Endometrium (tissue), 2 donors: Measurements from ENCODE around the gene TSPAN18.
"Not testable (repeated sequence)": the region's sequence is repeated elsewhere in the genome, so short reads cannot be mapped to it uniquely, and the experiment has no call there.

Experiments used
- FAIRE-seq: peaks from 2 replicates; lab custom pipeline; 2012; peaks lifted over from hg19 to GRCh38; lab: Jason Lieb, UNC
- donor health status: control.
- donor health status: control.

The TSPAN18 gene

DNA sequence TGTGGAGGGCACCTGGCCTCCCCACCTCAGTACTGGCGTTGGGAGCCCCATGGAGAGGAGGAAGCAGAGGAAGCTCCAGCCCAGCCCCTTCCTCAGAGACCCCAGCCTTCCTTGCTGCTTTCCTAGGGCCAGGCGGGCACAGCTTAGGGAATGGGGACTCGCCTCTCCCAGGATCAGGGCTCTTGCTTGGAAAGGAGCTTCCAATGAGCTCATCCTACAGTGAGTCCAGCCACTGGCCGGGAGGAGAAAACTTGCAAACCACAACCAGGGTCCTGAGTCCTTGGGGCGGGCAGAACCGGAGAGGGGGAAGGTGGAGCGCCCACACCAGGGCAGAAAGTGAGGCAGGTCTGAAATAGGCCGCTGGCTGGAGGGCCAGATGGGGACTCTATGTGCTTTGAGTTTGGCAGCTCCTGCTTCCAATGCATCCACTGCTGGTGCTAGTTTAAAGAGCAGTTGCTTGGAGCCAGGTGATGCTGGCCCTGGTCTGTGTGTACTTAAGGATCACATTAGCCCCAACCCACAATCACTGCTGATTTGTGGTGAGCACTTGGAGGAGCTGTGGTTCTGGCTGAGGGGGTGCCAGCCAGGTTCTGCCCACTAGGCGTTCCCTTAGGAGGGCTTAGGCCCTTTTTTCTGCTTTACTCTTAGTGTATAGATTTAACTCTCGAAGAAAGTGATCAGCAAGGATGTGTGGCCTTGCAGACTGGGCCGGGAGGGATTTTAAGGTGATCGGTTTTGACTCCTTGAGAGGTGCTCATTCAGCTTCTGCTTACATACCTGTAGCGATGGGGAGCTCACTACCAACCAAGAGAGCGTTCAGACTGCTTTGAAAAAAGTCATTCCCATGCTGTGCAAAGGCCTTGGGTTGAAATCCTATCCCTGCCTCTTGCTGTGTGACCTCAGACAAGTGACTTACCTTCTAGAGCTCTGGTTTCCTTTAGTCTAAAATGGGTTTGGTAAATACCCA, 142.0 kb downstream of the TSPAN18 start:
- no peak for FAIRE-seq

DNA sequence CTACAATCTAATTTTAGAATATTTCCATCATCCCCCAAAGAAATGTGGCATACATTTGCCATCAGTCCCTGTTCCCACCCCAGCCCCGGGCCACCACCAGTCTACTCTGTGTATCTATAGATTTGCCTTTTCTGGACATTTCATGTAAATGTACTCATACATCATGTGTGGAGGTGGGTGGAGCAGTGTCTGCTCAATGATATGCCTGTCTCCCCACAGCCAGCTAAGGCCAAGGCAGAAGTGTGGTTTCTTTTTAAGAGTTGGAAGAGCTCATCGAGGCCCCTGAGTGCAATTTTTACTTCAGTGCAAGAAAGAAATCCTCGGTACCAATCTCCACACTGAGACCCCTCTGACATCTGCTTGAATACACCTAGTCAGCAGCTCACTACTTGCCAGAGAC, 143.4 kb downstream of the TSPAN18 start:
- no peak for FAIRE-seq

DNA sequence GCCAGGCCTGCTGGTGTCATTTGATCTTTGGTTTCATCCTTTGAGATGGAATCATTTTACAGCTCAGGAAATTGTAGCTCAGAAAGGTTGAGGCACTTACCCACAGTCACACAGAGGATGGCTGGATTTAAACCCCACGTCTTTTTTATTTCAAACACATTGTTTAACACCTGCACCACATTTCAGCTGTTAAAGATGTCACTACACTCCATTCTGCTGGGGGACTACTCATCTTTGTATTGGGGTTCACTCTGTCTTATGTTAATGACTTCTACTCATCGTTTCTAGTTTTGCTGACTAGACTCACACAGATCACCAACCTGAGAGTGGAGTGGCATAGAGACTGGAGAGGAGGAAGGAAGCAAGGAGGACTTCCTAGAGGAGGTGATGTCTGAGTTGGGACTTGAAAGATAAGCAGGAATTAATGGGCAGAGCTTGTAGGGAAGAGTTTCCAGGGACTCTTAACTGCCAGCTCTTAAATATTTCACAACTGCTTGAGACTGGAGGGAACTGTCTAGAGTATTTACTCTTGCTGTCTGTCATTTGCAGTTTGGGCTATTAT, 143.9 kb downstream of the TSPAN18 start:
- FAIRE-seq = no peak

DNA sequence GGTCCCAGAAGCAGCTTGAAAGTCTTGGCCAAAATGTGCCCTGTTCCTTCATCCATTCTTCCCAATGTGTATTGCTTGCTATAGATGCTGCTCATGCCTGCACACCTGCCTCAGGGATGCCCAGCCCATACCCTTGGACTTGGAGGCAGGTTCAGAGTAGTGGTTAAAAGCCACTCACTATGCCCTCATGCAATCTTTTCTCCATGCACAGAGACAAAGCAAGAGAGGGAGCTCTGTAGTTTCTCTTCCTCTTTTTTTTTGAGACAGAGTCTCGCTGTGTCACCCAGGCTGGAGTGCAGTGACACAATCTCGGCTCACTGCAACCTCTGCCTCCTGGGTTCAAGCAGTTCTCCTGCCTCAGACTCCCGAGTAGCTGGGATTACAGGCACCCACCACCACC, 144.9 kb downstream of the TSPAN18 start:
- not testable (repeated sequence) for FAIRE-seq

DNA sequence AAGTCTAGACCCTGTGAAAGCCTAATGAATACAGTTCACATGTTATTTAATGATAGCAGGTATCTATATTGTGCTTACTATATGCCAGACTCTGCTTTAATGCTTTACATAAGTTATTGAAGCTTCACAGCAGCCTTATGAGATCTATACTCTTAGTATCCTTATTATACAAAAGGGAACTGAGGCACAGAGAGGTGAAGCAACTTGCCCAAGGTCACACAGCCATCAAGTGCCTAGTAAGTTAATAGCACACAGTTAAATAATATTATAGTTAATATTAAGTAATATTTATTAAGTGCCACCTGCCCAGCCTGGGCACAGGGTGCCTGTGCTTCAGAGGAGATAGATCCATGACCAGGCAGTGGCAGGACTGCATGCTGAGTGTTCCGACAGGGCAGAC, 145.8 kb downstream of the TSPAN18 start:
- no peak for FAIRE-seq

DNA sequence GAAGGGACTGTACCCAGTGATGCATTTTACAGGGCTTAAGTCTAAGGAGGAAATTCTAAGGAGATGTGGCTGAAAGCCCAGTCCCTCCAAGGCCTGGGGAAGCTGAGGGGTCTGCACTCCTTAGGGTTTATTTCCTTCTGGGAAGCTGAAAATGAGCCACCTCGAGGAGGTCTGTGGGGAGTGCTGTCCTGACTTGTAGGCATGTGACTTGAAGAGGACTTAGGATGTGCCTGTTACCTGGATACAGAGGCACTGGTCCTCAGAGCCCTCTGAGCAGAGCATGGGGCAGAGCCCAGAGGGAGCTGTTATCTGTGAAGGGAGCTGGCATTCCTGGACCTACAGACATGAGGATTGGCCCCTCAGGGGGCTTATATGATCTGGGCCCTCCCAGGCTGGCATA, 146.8 kb downstream of the TSPAN18 start:
- FAIRE-seq = no peak

DNA sequence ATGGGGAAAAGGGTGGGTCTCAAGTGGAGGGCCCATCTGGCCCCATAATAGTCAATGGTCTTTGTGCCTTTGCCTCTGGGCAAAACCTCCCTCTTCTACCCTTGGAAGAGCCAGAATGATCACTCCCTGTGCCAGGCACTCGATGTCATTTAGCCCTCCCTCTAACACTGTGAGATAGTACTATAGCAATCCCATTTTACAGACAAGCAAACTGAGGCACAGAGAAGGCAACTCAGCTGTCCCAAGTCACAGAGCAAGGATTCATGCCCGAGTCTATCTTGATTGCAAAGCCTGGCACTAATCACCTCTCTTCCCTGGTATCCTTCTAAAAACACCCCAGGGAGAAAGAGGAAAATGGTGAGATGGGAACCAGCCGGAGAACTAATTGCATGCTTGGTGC, 147.5 kb downstream of the TSPAN18 start:
- no peak for FAIRE-seq

DNA sequence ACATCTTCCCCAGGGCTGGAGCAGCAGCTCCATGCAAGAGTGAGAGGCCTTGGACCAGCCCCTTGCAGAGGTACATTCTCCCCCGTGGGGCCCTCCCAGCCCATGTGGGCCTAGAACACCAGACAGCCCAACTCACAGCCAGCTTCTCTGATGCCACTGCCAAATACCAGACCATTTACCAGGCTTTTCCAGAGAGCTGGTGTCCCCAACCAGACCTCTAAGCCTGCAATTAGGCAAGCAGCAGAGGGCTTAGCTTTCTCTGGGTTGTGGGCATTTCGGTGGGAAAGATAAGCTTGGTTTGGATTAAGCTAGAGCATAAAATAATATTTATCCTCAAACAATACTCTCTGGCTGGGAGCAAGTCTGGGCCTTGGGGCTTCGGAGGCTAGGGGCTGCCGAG, 148.3 kb downstream of the TSPAN18 start:
- FAIRE-seq = no peak

DNA sequence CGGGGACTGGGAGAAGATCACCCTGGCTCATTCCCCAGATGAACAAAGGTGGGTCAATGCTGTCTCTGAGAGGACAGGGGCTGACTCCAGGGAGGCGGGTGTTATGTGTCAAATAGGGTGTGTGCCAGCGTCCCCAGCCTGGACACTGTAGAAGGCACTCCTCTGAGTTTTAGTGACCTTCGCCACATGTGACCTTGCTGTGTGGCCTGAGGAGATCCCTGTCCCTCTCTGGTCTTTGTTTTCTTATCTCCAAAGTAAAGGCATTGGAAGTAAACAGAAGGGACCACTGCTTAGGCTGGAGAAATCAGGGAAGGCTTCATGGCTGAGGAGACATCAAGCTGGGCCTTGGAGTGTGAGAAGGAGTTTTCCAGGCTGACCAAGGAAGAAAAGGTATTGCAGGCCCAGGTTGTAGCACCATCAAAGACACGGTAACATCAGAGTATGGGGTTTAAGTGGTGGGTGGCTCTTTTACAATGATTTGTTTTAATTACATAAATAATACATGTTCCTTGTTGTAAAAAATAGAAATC, 149.5 kb downstream of the TSPAN18 start:
- FAIRE-seq = no peak

DNA sequence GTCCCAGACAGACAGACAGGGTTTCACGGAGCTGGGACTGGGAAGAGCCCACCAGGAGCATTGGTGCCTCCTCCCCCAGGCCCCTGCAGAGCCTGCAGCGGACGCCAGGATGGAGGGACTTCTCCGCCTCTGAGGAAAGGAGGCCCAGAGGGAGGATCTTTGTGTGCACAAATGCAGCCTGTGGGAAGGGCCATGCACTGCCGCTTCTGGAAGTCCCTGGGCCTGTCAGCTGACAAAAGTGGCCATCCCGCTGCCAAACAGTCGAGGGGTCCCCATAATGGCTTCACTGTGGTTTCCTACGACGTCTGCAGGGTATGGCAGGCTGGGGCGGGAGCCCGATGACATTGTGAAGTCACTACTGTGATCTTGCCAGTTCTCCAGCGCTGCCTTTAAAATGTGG, 150.1 kb downstream of the TSPAN18 start:
- no peak for FAIRE-seq

DNA sequence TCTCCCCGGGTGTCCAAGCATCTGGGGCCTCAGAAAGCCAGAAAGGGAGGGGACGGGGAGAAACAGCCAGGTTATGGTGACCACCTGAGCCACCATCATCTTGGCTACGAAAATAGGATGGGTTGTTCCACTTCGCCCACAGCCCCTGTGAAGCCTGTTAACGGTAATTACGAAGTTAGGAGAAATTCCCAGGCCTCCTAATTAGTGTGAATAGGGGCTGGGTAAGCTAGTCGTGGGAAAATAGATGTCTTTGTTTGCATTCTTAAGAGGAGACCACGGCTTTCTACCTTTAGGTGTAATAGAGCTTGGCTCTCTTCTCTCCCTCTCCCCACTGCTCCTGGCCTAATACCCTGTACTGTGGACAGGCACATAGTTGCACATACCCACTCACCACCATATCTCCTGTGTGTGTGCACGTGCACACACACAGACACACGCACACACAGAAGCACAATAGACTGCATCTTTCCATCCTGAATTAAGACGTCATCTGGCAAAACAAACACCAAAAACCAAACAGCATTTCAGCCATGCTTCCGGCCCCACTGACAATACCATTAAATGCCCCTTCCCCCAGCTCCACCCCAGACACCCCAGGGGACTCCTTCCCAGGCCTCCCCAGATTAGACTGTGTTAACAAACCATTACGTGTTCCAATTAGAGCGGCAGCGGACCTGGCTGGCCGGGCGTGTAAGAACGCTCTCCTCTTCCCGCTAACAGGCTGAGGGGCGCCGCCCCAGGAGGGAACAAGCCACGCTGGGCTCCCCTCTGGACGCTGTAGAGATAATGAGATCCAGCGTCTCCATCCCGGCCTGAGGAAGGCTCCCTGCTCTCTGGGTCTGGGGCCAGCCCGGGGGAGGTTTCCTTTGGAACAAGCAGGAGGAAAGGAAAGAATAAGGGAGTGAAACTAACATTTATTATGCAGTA, 151.1 kb downstream of the TSPAN18 start:
- no peak for FAIRE-seq

DNA sequence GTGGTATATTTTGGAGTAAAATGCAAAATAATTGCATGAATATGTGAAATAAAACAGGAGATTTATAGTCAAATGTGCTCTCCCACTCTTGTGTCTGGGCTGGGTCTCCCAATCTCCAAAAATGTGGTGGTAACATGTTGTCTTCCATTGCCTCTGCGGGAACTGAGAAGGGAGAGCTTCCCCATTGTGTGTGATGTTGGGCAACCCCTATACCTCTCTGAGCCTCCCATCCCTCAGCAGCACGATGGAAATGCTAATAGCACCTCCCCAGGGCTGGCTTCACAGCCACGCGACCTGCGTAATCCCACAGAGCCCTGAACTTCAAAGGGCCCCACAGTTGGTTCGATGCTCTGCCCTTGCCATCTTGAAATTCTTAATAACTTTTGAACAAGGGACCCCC, 151.9 kb downstream of the TSPAN18 start:
- no peak for FAIRE-seq

DNA sequence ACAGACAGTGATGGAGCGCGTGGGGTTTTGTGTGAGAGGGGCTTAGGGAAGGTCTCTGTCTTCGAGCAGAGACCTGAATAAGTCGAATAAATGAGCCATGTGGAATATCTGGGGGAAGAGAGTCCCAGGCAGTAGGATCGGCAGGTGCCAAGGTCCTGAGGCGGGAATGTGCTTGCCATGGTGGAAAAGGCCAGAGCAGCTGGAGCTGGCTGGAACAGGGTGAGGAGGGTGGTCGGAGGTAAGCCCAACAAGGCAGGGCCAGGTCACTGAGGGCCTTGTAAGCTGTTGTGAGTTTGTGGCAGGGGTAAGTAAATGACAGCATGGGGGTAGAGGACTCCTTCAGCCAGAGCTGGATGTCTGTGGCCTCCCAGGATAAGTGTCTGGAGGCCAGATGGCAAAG, 152.7 kb downstream of the TSPAN18 start:
- no peak for FAIRE-seq

DNA sequence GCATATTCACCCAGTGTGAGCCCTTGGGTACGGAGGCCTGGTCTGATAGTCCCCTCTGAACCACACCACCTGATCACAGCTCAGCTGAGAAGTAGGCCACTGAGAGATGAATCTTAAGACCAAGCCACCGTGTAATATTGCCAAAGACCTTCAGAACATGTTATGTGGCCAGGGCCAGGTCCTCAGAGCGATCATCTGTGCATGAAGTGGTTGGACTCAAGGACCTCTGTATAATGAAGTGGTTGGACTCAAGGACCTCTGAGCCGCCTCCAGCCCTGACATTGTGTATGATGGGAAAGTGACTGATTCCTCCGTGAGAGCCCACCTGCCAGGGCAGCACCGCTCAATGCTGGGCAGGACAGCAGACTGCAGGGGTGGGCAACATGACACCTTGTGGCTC, 153.7 kb downstream of the TSPAN18 start:
- no peak for FAIRE-seq

DNA sequence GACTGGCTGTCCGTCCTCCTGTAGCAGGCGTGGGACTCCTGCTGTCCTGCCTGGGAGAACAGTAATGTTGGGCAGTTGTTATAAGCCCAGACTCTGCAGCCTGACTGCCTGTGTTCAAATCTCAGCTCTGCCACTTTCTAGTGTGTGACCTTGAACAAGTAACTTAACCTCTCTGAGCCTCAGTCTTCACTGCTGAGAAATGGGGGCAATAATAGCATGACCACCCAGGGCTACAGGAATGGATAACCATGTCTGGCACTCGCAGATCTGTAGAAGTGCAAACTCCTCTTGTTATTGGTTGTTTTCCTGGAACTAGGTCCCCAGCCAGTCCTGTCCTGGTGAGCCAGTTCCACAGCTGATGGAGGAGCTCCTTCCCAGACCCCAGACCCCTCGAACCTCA, 154.2 kb downstream of the TSPAN18 start:
- no peak for FAIRE-seq

DNA sequence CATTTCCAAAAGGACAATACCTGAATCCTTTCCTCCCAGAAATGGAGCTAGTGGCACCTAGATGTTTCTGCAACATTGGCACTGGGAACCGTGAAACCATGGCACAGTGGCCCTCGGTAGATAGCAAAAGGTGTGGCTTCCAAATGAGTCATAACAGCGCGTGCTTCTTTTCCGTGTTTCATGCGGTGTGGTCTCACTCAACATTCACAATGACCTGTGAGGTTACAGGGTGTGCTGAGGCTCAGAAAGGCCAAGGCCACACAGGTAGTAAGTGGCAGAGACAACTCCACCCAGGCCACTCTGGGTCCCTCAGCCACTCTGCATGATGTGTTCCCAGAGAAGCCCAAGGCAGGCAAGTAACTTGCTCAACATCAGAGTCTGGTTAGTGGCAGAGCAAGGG, 156.5 kb downstream of the TSPAN18 start:
- FAIRE-seq = no peak

DNA sequence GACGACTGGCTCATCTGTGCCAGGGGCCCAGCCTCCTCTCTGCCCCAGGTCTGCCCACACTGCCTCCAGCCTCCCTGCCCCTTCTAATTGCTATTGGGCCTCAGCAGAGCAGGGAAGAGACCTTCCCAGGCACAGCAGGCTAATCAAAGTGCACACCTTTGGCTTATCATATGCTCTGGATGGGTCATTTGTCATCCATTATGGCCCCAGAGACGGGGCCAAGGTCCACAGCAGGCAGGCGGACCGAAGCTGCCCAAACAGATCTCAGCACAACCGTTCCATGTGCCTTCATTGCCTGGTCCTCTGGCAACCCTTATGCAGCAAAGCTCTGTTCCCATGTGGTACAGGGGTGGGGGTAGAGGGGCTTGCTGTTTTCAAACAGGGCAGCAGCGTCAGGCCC, 157.3 kb downstream of the TSPAN18 start:
- FAIRE-seq = no peak

DNA sequence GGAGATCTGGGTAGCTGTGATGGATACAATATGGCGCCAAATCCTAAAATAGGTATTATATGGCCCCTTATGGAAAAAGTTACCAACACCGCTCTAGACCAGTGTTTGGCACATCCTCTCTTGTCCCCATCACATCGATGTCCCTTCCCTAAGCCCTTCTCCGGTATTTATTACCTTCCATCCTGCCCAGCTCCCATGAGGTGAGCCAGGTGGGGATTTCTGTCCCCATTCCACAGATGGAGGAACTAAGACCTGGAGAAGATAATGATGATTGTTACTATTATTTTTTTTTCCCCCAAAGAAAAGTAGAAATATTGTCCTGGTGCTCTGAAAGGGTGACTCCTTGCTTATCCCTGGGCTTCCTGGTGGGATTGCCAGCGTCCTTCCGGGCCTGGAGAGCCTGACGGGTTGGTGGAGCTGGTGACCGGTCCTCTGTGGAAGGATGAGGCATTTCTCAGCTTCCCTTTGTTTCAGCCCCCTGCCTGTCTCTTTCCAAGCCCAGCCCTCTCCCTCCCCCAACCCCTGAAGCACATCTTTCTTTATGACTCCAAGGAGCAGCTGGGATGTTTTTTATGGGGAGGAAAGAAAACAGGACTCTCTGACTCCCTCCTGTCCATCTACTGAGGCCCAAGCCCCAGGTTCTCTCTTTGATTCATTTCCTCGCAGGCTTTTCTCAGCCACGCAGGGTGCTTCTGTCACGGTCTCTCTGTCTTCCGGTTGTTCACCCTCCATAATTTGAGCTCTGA, 158.5 kb downstream of the TSPAN18 start:
- no peak for FAIRE-seq

DNA sequence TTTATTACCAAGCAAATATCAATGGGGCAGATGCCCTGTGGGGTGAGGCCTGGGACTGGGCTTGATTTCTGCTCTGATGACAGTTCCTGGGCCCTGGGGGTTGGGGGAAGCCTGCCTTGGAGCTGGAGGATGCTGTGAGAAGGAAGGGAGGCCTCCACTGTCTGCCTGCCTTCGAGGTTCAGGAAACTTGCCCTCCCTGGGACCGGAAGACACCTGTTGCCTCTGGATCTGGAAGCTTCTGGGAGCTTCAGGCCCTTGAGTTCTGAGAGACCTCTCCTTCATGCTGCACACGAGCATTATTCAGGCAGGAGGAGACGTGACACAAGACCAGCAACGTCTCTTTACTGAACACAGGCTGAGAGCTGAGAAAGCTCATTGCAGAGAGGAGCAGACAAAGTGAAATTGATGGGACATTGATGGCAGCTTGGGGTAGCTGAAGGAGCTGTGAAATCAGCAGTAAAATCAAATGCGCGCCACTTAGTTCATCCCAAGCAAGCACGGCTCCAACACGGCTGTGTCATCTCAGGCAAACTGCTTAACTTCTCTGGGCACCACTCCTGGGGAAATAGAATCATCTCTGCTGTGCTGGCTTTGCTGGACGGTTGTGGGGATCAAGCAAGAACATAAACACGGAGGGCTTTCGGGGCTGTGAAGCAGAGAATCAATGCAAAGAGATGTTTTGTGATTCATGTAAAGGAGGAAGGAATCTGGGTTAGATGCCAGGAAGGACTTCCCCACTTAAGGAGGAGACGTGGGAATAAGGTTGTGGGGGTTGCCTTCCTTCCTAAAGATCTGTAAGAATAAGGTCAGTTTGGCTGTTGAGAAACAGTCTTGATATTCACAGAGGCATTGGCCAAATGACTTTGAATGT, 159.4 kb downstream of the TSPAN18 start:
- no peak for FAIRE-seq

DNA sequence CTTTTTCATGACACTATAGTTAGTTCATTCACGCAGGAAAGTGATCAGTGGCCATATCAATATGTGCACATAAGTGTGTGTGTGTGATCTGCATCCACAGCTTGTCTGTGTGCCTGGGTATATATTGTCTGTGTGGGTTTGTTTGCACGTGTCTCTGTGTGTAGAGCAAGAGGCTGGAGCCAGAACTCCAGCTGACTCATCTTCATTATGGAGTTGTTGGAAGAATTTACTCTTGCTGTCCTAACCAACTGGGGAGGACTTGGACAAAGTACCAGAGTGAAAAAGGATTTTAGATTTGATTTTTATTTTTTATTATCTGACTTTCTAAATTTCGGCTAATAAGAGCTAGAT, 160.0 kb downstream of the TSPAN18 start:
- no peak for FAIRE-seq

DNA sequence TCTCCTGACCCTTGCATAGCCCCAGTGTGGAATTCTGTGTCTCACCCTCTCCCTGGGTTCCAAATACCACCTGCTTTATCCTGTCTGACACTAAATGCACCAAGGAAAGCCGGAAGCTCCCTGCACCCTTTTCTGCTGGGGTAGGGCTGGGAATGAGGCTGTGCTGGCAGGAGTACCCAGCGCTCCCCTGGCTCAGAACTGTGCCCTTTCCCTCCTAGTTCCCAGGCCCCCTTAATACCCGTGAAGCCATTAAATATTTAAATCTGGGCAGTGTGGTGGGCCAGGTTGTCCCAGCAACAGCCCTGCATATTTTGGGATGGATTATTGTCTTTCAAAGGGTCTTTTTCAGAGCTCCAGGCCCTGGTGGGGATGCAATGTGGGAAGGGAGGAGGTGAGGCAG, 160.9 kb downstream of the TSPAN18 start:
- FAIRE-seq = no peak
